SK-N-SH treated with all-trans-retinoic acid at 6 μM for 48 hours (cell line): ENCODE measurements around the gene NCAM2.

Experiments
- CSRNP3 ChIP-seq: fragments of 250-450 bp; sonication (Bioruptor Pico); IDR thresholded peaks from 2 replicates; pipeline ENCODE4 v1.5.1; 2021; ENCODE audit warnings: mild to moderate bottlenecking, moderate library complexity
- ISL1 ChIP-seq: fragments of 250-450 bp; sonication (Bioruptor Pico); IDR thresholded peaks from 2 replicates; pipeline ENCODE4 v2.1.2; 2022; ENCODE audit warnings: mild to moderate bottlenecking, moderate library complexity
- PATZ1 ChIP-seq: fragments of 250-450 bp; sonication (Bioruptor Pico); IDR thresholded peaks from 2 replicates; pipeline ENCODE4 v1.8.0; 2020; ENCODE audit warnings: mild to moderate bottlenecking, moderate library complexity, borderline replicate concordance
- PPARA ChIP-seq: fragments of 250-450 bp; sonication (Bioruptor Pico); IDR thresholded peaks from 2 replicates; pipeline ENCODE4 v1.5.0; 2020; ENCODE audit warnings: mild to moderate bottlenecking, borderline replicate concordance
- RARB ChIP-seq: fragments of 250-450 bp; sonication (Bioruptor Pico); IDR thresholded peaks from 2 replicates; pipeline ENCODE4 v1.8.0; 2021; ENCODE audit warnings: mild to moderate bottlenecking, moderate library complexity
- ZC3H10 ChIP-seq: fragments of 250-450 bp; sonication (Bioruptor Pico); IDR thresholded peaks from 2 replicates; pipeline ENCODE4 v1.5.1; 2021; ENCODE audit warnings: mild to moderate bottlenecking, moderate library complexity

DNA sequence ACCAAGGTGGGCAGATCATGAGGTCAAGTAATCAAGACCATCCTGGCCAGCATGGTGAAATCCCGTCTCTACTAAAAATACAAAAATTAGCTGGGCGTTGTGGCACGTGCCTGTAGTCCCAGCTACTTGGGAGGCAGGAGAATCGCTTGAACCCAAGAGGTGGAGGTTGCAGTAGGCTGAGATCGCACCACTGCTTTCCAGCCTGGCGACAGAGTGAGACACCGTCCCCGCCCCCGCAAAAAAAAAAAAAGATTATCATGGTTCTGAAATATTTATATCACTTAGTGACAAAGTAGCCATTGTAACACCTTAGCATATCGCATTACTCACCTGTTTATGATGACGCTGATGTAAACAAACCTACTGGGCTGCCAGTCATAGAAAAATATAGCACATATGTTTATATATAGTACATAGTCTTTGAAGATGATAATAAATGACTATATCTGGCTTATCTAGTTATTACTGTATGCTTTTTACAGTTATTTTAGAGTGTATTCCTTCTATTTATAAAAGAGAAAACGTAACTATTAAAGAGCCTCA, 160.2 kb downstream of the NCAM2 start:
- TF ChIP-seq CSRNP3 (no peak), PATZ1 (CRISPR knock-in tag) (no peak), ZC3H10 (CRISPR knock-in tag) (no peak), PPARA (no peak), RARB (CRISPR knock-in tag) (no peak), ISL1 (CRISPR knock-in tag) (no peak)
